GM21528 (cell line): ENCODE data around the gene CCL25.
"Not testable (repeated sequence)": the region's sequence is repeated elsewhere in the genome, so short reads cannot be mapped to it uniquely, and the experiment has no call there.

Experiments used
- ATAC-seq: cut with Tn5 transposase; IDR thresholded peaks from one replicate; pipeline ENCODE4 v1.9.1; 2021; ENCODE audit warnings: mild to moderate bottlenecking, moderate library complexity; ENCODE audit not compliant: unreplicated experiment, low FRiP score

Gene CCL25

GRCh38 chr19:8052464-8052859 lies at the start of gene CCL25:
TSS of gene CCL25 (plus strand) at chr19:8052760. CDS start at chr19:8053050, 290 bp downstream.
- no peak for ATAC-seq

- no peak for ATAC-seq
Measured at GRCh38 chr19:8004001-8004400, 48.6 kb upstream of the CCL25 start.

GRCh38 chr19:8004723-8005513 lies 47.6 kb upstream of the CCL25 start:
- ATAC-seq: peak; percentile 32

- ATAC-seq: peak; percentile 73
Measured at GRCh38 chr19:8005534-8006256, 46.9 kb upstream of the CCL25 start, which contains the start of gene ELAVL1. TSS of gene ELAVL1 (minus strand) at chr19:8005641. CDS start at chr19:7991815, 13,826 bp downstream.

- no peak for ATAC-seq
Measured at GRCh38 chr19:8017808-8018207, 34.8 kb upstream of the CCL25 start.

GRCh38 chr19:8020681-8021080 lies 31.9 kb upstream of the CCL25 start:
- no peak for ATAC-seq

- ATAC-seq: no peak
Measured at GRCh38 chr19:8021374-8021773, 31.2 kb upstream of the CCL25 start.

GRCh38 chr19:8022275-8022674 lies 30.3 kb upstream of the CCL25 start:
- no peak for ATAC-seq

- no peak for ATAC-seq
Measured at GRCh38 chr19:8023371-8023770, 29.2 kb upstream of the CCL25 start.

GRCh38 chr19:8024256-8024655 lies 28.3 kb upstream of the CCL25 start:
- not testable (repeated sequence) for ATAC-seq

GRCh38 chr19:8025316-8025715 lies 27.2 kb upstream of the CCL25 start:
- ATAC-seq: no peak

GRCh38 chr19:8028951-8029491 lies 23.5 kb upstream of the CCL25 start:
- no peak for ATAC-seq

- no peak for ATAC-seq
Measured at GRCh38 chr19:8030960-8031359, 21.6 kb upstream of the CCL25 start.

- ATAC-seq: not testable (repeated sequence)
Measured at GRCh38 chr19:8033287-8034177, 19.0 kb upstream of the CCL25 start.

GRCh38 chr19:8034178-8034525 lies 18.4 kb upstream of the CCL25 start:
- ATAC-seq: no peak

GRCh38 chr19:8036434-8037099 lies 16.0 kb upstream of the CCL25 start:
- no peak for ATAC-seq

- ATAC-seq: no peak
Measured at GRCh38 chr19:8038815-8039214, 13.7 kb upstream of the CCL25 start.

GRCh38 chr19:8039231-8039630 lies 13.3 kb upstream of the CCL25 start:
- ATAC-seq: no peak

- ATAC-seq: no peak
Measured at GRCh38 chr19:8041531-8041931, 11.0 kb upstream of the CCL25 start.

- no peak for ATAC-seq
Measured at GRCh38 chr19:8042900-8043299, 9.7 kb upstream of the CCL25 start.
